ACHN (cell line): Measurements from ENCODE around the gene GSK3B.
"Not testable (repeated sequence)": the region's sequence is repeated elsewhere in the genome, so short reads cannot be mapped to it uniquely, and the experiment has no call there.

Experiments
- DNase-seq: peaks from one replicate; pipeline ENCODE4 v3.0.0-alpha.2; 2015
- in situ Hi-C: cut with HindIII; loops from 2 replicates; pipeline ENCODE4 v1.10.0; 2017; ENCODE audit warnings: low sequenced_read_pairs, low pct_ligation_motif_present, low pct_unique_long_range_greater_than_20kb

Gene GSK3B

GRCh38 chr3:120066634-120067033 lies 27.6 kb downstream of the GSK3B start:
- in situ Hi-C loops, result no loop called here
- DNase-seq, result no peak

DNA sequence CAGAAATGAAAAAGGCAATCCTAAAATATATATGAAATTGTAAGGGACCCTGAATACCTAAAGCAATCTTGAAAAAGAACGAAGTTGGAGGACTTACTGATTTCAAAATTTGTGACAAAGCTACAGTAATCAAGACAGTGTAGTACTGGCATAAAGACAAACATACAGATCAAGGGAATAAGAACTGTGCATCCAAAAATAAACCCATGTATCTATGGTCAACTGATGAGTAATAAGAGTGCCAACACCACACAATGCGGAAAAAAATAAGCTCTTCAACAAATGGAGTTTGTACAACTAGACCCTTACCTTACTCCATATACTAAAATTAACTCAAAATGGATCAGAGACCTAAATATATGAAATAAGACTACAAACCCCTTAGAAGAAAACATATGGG lies 29.6 kb downstream of the GSK3B start:
- in situ Hi-C loops, result no loop called here

GRCh38 chr3:120062474-120062873 lies 31.8 kb downstream of the GSK3B start:
- in situ Hi-C loops, result no loop called here

More for the DNA sequence above, 29.6 kb downstream of the GSK3B start:
- DNase-seq, result no peak

GRCh38 chr3:120059081-120059864 lies 35.0 kb downstream of the GSK3B start:
- in situ Hi-C loops, result no loop called here
- DNase-seq, result no peak

More at GRCh38 chr3:120062474-120062873, 31.8 kb downstream of the GSK3B start:
- DNase-seq, result peak; percentile 2

DNA sequence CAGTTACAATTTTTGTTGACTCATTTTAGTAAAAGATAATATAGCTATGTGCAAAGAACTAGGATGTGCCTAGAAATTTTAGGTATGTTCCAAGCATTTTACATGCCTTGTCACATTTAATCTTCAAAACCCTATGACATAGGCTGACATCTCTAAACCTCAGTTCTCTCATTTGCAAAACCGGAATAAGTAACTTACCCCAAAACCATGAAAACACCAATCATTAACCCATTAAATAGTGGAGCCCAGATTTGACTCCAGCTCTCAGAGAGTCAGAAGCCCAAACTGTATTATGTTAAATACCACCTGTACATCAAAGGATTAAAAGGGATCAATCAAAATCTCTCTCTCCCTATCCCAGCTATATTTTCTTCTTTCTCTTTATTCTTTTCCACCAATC lies 36.6 kb downstream of the GSK3B start:
- in situ Hi-C loops, result no loop called here
- DNase-seq, result no peak

GRCh38 chr3:120057029-120057428 lies 37.2 kb downstream of the GSK3B start:
- DNase-seq, result no peak
- in situ Hi-C loops, result no loop called here

- DNase-seq, in situ Hi-C loops: not testable (repeated sequence)
These were observed 40.6 kb downstream of the GSK3B start for GRCh38 chr3:120053647-120054046.

- in situ Hi-C loops, result no loop called here
- no peak for DNase-seq
These were observed 41.6 kb downstream of the GSK3B start for GRCh38 chr3:120052677-120053076.

- no peak for DNase-seq
- in situ Hi-C loops, result no loop called here
These were observed 42.0 kb downstream of the GSK3B start for GRCh38 chr3:120052225-120052624.

GRCh38 chr3:120051570-120051969 lies 42.7 kb downstream of the GSK3B start:
- DNase-seq, in situ Hi-C loops: not testable (repeated sequence)

DNA sequence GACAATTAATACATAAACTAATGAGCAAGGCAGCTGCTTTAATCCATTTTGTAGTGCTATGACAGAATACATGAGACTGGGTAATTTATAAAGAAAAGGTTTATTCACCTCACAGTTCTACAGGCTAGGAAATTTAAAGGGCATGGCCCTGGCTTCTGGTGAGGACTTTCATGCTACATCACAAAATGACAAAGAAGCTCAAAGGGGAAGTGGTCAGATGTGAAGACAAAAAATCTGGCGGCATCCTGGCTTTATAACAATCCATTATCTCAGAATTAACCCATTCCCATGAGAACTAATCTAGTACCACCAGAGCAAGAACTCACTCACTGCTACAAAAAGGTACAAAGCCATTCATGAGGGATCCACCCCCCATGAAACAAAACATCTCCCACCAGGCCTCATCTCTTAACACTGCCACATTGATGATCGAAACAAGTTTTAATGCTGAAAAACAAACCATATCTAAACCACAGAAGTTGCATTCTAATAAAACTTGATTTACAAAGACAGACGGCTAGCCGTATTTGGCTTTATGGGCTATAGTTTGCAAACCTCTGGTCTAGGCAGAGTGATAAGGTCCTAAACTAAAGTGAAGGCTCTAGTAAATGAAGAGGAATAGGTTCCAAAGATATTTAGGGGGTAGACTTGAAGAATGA lies 44.2 kb downstream of the GSK3B start:
- no peak for DNase-seq
- in situ Hi-C loops, result no loop called here

DNA sequence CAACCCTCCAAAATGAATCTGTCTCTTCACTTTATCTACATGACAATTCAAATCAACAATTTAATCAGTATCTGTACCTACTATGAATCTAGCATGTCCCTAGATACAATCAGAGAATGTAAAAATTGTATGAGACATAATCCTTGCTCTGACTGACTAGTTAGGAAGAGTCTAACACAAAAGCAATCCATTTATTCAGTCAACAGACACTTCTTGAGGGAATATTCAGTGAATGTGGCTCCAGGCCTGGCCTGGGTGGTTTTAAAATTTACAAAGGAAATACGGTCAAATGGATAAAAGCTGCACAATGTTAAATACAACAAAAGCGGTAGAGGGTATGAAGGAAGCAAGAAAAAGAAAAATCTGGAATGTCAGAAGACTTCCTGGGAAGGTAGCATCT lies 45.2 kb downstream of the GSK3B start:
- in situ Hi-C loops, result no loop called here
- no peak for DNase-seq

DNA sequence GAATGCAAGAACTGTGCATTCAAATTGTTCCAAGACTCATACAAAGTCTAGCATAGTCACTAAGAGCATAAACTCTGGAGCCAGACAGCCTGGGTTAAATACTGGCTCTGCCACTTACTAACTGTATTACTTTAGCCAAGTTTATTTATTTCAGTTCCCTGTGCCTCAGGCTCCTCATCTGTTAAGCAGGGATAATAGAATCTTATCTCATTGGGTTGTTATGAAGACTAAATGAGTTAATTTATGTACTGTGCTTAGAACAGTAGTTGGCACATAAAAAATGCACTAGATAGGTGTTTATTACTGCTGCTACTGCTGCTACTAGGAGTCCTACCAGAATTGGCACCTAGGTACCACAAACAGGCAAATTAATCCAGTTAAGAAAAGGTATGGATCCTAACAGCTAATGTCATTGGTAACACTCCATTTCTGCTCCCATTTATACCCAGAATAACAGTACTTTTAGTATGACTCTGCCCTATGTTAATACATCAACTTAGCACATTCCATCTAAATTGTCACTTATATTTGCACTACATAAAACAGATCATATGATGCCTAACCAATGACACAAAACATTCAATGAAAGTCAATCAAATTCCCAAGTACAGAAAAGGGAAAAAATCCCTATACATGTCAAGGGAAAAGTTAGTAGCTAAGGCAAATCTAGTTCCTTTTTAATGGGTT lies 45.7 kb downstream of the GSK3B start:
- in situ Hi-C loops, result no loop called here
- no peak for DNase-seq

- DNase-seq, result no peak
- in situ Hi-C loops, result no loop called here
These were observed 46.6 kb downstream of the GSK3B start for GRCh38 chr3:120047686-120048085.

GRCh38 chr3:120040813-120041377 lies 53.4 kb downstream of the GSK3B start:
- in situ Hi-C loops, result no loop called here

GRCh38 chr3:120039642-120040610 lies 54.3 kb downstream of the GSK3B start:
- DNase-seq, result peak; percentile 15
- in situ Hi-C loops, result no loop called here

More at GRCh38 chr3:120040813-120041377, 53.4 kb downstream of the GSK3B start:
- DNase-seq, result no peak

- DNase-seq, result no peak
- in situ Hi-C loops, result no loop called here
These were observed 60.7 kb downstream of the GSK3B start for GRCh38 chr3:120033596-120033995.

DNA sequence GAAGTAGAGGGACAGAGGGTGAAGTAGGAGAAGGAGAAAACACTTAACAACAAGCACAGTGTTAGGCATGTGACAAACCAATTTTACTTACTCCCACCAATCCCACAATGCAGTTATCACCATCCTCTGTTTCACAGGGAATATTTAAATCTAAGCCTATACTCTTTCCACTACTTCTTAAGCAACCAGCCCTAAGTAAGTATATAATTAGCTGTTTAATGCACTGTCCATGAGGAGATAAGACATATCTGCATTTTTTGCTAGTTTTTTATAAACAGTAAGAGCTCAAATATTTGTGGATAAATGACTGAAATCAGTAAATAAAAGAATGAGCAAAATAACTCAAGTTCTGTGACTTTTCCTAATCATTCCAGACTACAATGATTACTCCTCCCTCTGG lies 62.7 kb downstream of the GSK3B start:
- in situ Hi-C loops, result no loop called here

More for the DNA sequence above, 62.7 kb downstream of the GSK3B start:
- no peak for DNase-seq
